ENCODE results near the gene GPR26.

Gene GPR26

GRCh38 chr10:123666318-123667236 lies at the start of gene GPR26:
TSS of gene GPR26 (plus strand) at chr10:123666355. CDS start at chr10:123666408, 53 bp downstream.
- no peak for DNase-seq

GRCh38 chr10:123618224-123618623 lies 47.9 kb upstream of the GPR26 start:
- no peak for DNase-seq

- no peak for DNase-seq
These were observed 46.9 kb upstream of the GPR26 start for GRCh38 chr10:123619067-123619855.

GRCh38 chr10:123620621-123621020 lies 45.5 kb upstream of the GPR26 start:
- DNase-seq: no peak

GRCh38 chr10:123621492-123621891 lies 44.7 kb upstream of the GPR26 start:
- DNase-seq: no peak

GRCh38 chr10:123621916-123622315 lies 44.2 kb upstream of the GPR26 start:
- DNase-seq: no peak

- no peak for DNase-seq
These were observed 43.8 kb upstream of the GPR26 start for GRCh38 chr10:123622381-123622780.

GRCh38 chr10:123624086-123624485 lies 42.1 kb upstream of the GPR26 start:
- DNase-seq: no peak

- no peak for DNase-seq
These were observed 33.0 kb upstream of the GPR26 start for GRCh38 chr10:123633106-123633505.

- DNase-seq: no peak
These were observed 32.5 kb upstream of the GPR26 start for GRCh38 chr10:123633636-123634035.

- no peak for DNase-seq
These were observed 31.9 kb upstream of the GPR26 start for GRCh38 chr10:123634221-123634620.

- no peak for DNase-seq
These were observed 31.0 kb upstream of the GPR26 start for GRCh38 chr10:123635131-123635530.

- DNase-seq: no peak
These were observed 30.4 kb upstream of the GPR26 start for GRCh38 chr10:123635745-123636144.

GRCh38 chr10:123636598-123637325 lies 29.4 kb upstream of the GPR26 start:
- no peak for DNase-seq

- no peak for DNase-seq
These were observed 28.8 kb upstream of the GPR26 start for GRCh38 chr10:123637326-123637880.

- DNase-seq: no peak
These were observed 27.0 kb upstream of the GPR26 start for GRCh38 chr10:123639131-123639530.

GRCh38 chr10:123640016-123640535 lies 26.1 kb upstream of the GPR26 start:
- DNase-seq: no peak

GRCh38 chr10:123642293-123642692 lies 23.9 kb upstream of the GPR26 start:
- no peak for DNase-seq

GRCh38 chr10:123642697-123643096 lies 23.5 kb upstream of the GPR26 start:
- DNase-seq: peak; percentile 10

GRCh38 chr10:123643315-123643714 lies 22.8 kb upstream of the GPR26 start:
- DNase-seq: no peak

- DNase-seq: no peak
These were observed 21.1 kb upstream of the GPR26 start for GRCh38 chr10:123645016-123645415.

GRCh38 chr10:123645615-123646014 lies 20.5 kb upstream of the GPR26 start:
- DNase-seq: no peak

- no peak for DNase-seq
These were observed 17.6 kb upstream of the GPR26 start for GRCh38 chr10:123648595-123648994.

All from DMS53 (cell line).